CD4-positive, alpha-beta T cell treated with Interleukin-15 for 1 hour (primary cell): ENCODE results near the gene MB.
"Not testable (repeated sequence)": the region's sequence is repeated elsewhere in the genome, so short reads cannot be mapped to it uniquely, and the experiment has no call there.

Experiments used
- DNase-seq: peaks from one replicate; pipeline ENCODE4 v3.0.0-alpha.2; 2020

The MB gene

GRCh38 chr22:35617137-35617755 lies at the start of gene MB:
Gene MB, minus strand, starts transcription at chr22:35617329. Its CDS starts 72 bp downstream, at chr22:35617257.
- DNase-seq: no peak

- not testable (repeated sequence) for DNase-seq
These were observed 49.6 kb upstream of the MB start for GRCh38 chr22:35666699-35667098.

GRCh38 chr22:35664955-35665587 lies 47.9 kb upstream of the MB start:
- DNase-seq: no peak

- DNase-seq: no peak
These were observed 46.2 kb upstream of the MB start for GRCh38 chr22:35663371-35663770.

GRCh38 chr22:35662914-35663313 lies 45.8 kb upstream of the MB start:
- DNase-seq: no peak

GRCh38 chr22:35661464-35661863 lies 44.3 kb upstream of the MB start:
- no peak for DNase-seq

- DNase-seq: peak; percentile 78
These were observed 43.4 kb upstream of the MB start for GRCh38 chr22:35660291-35661127.

- DNase-seq: no peak
These were observed 40.6 kb upstream of the MB start for GRCh38 chr22:35657571-35658312.

GRCh38 chr22:35656284-35656752 lies 39.2 kb upstream of the MB start:
- no peak for DNase-seq

- no peak for DNase-seq
These were observed 36.7 kb upstream of the MB start for GRCh38 chr22:35653824-35654223.

- DNase-seq: no peak
These were observed 34.0 kb upstream of the MB start for GRCh38 chr22:35651085-35651484.

GRCh38 chr22:35649636-35650250 lies 32.6 kb upstream of the MB start:
- no peak for DNase-seq

GRCh38 chr22:35649026-35649553 lies 32.0 kb upstream of the MB start:
- no peak for DNase-seq

GRCh38 chr22:35648066-35649025 lies 31.2 kb upstream of the MB start, which contains the start of gene APOL6:
Gene APOL6, plus strand, starts transcription at chr22:35648446. Its CDS starts 7,980 bp downstream, at chr22:35656426.
- DNase-seq: peak; percentile 64

GRCh38 chr22:35645646-35646045 lies 28.5 kb upstream of the MB start:
- no peak for DNase-seq

GRCh38 chr22:35643991-35644390 lies 26.9 kb upstream of the MB start:
- no peak for DNase-seq

GRCh38 chr22:35642305-35642741 lies 25.2 kb upstream of the MB start:
- DNase-seq: no peak

GRCh38 chr22:35641494-35642120 lies 24.5 kb upstream of the MB start:
- DNase-seq: no peak

- no peak for DNase-seq
These were observed 21.3 kb upstream of the MB start for GRCh38 chr22:35638410-35638809.

- DNase-seq: no peak
These were observed 20.9 kb upstream of the MB start for GRCh38 chr22:35638001-35638400.
